Motor neuron (in vitro differentiated cells): ENCODE results near the gene ABHD1. TPM values are rescaled to one million over a fixed set of nuclear protein-coding genes. Genes with fewer than 3 reads are reported as not detected.
"Not testable (repeated sequence)": the region's sequence is repeated elsewhere in the genome, so short reads cannot be mapped to it uniquely, and the experiment has no call there.

Experiments
- ATAC-seq, 8 experiments: fragments of 200-7000 bp; cut with Tn5 transposase; replicated peaks in 6 of 8; 2 replicates each; pipeline ENCODE4 v1.8.0; 2021; ENCODE audit warnings: mild to moderate bottlenecking in 8 of 8, moderate library complexity in 8 of 8
- H3K27ac ChIP-seq, 2 donors: fragments of 250-450 bp; sonication (Bioruptor Pico); 2 replicates each; pipeline ENCODE4 v1.9.0; 2021; ENCODE audit warnings: antibody characterized with exemption in 2 of 2, mild to moderate bottlenecking in 2 of 2, moderate library complexity in 1 of 2
- H3K4me1 ChIP-seq, 2 donors: fragments of 250-450 bp; sonication (Bioruptor Pico); replicated peaks in 1 of 2; 2 replicates each; pipeline ENCODE4 v1.6.1; 2021; ENCODE audit warnings: antibody characterized with exemption in 2 of 2, mild to moderate bottlenecking in 2 of 2, moderate library complexity in 1 of 2
- H3K4me3 ChIP-seq, 5 donors: fragments of 250-450 bp; sonication (Bioruptor Pico); 2 replicates each; pipeline ENCODE4 v1.9.0; 2021; ENCODE audit warnings: antibody characterized with exemption in 5 of 5, mild to moderate bottlenecking in 5 of 5, moderate library complexity in 4 of 5
- WGBS, 10 experiments: fragments of 450-650 bp; shearing (Covaris generic); methylation state at CpG; one replicate each; pipeline ENCODE4 v1.0.0; 2022; 5-methylcytosine and 5-hydroxymethylcytosine counted together
- in situ Hi-C, 9 experiments: fragments of 400-800 bp; cut with MboI; loops; one replicate each; pipeline ENCODE4 v1.15.0; 2021; ENCODE audit warnings: low sequenced_read_pairs in 9 of 9, low pct_unique_long_range_greater_than_20kb in 2 of 9; ENCODE audit not compliant: unreplicated experiment in 9 of 9
- total RNA-seq, 8 experiments: library from RNA; unstranded; fragments of 300-600 nt; gene quantifications; 2 replicates each; pipeline versions ENCODE4 v1.2.3 to v1.2.4, GENCODE V29; 2022

Gene ABHD1
- total RNA-seq, result 1 to 10 TPM in 6 of 8 experiments, under 1 TPM in 1, not detected in 1; 0.94 to 2.9 (median 1.7) TPM

GRCh38 chr2:27123302-27124150, at the start of gene ABHD1:
Gene ABHD1, plus strand, starts transcription at chr2:27123815. Its CDS starts 134 bp downstream, at chr2:27123949.
- in situ Hi-C loops, result loop anchor here in 3 of 9 experiments (25.0 kb wide), 1 partner anchor 164 kb away; the partner anchor contains the start of genes DNAJC5G (in 3 of the 3) and TRIM54 (in 3 of the 3)
- peak within 1 kb of the TSS; percentile 16 to 35 (median 20) for H3K4me3 ChIP-seq
- H3K4me1 ChIP-seq, result peaks cover 4 to 15% of the 10 kb centered on the region in 2 donors
- H3K27ac ChIP-seq, result no peak within 1 kb of the TSS
- peak; percentile 60 to 84 (median 74) for ATAC-seq
- WGBS, 10 experiments, result 0 to 60% (median 40%) methylated on average over 1 to 11 of the region's 47 CpGs; no CpG with 5 or more reads in 4 of the 10 experiments

GRCh38 chr2:27074738-27075565, 48.7 kb upstream of the ABHD1 start:
- Histone ChIP-seq H3K4me1 (peaks cover 32 to 34% of the 10 kb centered on the region in 2 donors), H3K27ac (no peak overlapping the region), H3K4me3 (no peak overlapping the region)
- ATAC-seq, result no peak
- in situ Hi-C loops, result loop anchor here in 2 of 9 experiments (25.0 kb wide), 2 partner anchors 113 to 137 kb away; partner anchors contain the start of genes ATRAID (in 1 of the 2), CAD (in 1 of the 2), MAPRE3 (in 1 of the 2) and SLC5A6 (in 1 of the 2)
- 64 to 100% (median 79%) methylated on average over 1 to 4 of the region's 4 CpGs; no CpG with 5 or more reads in 2 of the 10 experiments for WGBS, 10 experiments

- H3K4me3 ChIP-seq, H3K27ac ChIP-seq, ATAC-seq: not testable (repeated sequence)
- WGBS, 10 experiments, result 80 to 96% (median 89%) methylated on average over 1 to 5 of the region's 6 CpGs; no CpG with 5 or more reads in 5 of the 10 experiments
- peaks cover 29 to 30% of the 10 kb centered on the region in 2 donors for H3K4me1 ChIP-seq
- in situ Hi-C loops, result loop anchor here in 2 of 9 experiments (25.0 kb wide), 2 partner anchors 113 to 137 kb away; partner anchors contain the start of genes ATRAID (in 1 of the 2), CAD (in 1 of the 2), MAPRE3 (in 1 of the 2) and SLC5A6 (in 1 of the 2)
These were observed 48.1 kb upstream of the ABHD1 start for GRCh38 chr2:27075566-27075871.

- in situ Hi-C loops, result loop anchor here in 2 of 9 experiments (25.0 kb wide), 2 partner anchors 114 to 136 kb away; partner anchors contain the start of genes ATRAID (in 1 of the 2), CAD (in 1 of the 2), MAPRE3 (in 1 of the 2) and SLC5A6 (in 1 of the 2)
These were observed 47.3 kb upstream of the ABHD1 start for GRCh38 chr2:27076323-27076722.

GRCh38 chr2:27077231-27077630, 46.4 kb upstream of the ABHD1 start:
- in situ Hi-C loops, result loop anchor here in 2 of 9 experiments (25.0 kb wide), 2 partner anchors 115 to 135 kb away; partner anchors contain the start of genes ATRAID (in 1 of the 2), CAD (in 1 of the 2), MAPRE3 (in 1 of the 2) and SLC5A6 (in 1 of the 2)
- 82 to 100% (median 93%) methylated on average over 1 to 5 of the region's 7 CpGs; no CpG with 5 or more reads in 3 of the 10 experiments for WGBS, 10 experiments
- H3K4me3 ChIP-seq, result no peak overlapping the region

More at GRCh38 chr2:27076323-27076722, 47.3 kb upstream of the ABHD1 start:
- H3K4me1 ChIP-seq, result peaks cover 32 to 35% of the 10 kb centered on the region in 2 donors
- H3K27ac ChIP-seq, result no peak overlapping the region
- 22 to 87% (median 81%) methylated on average over 1 to 4 of the region's 4 CpGs; no CpG with 5 or more reads in 5 of the 10 experiments for WGBS, 10 experiments
- no peak for ATAC-seq
- no peak overlapping the region for H3K4me3 ChIP-seq

GRCh38 chr2:27078267-27079194, 45.1 kb upstream of the ABHD1 start, which contains the start of gene EMILIN1:
Gene EMILIN1, plus strand, starts transcription at chr2:27078615. Its CDS starts 451 bp downstream, at chr2:27079066.
- Histone ChIP-seq H3K27ac (peak within 1 kb of the TSS in 1 of 2 donors; percentile 50), H3K4me1 (peaks cover 33 to 34% of the 10 kb centered on the region in 2 donors), H3K4me3 (no peak within 1 kb of the TSS)
- in situ Hi-C loops, result loop anchor here in 2 of 9 experiments (25.0 kb wide), 2 partner anchors 116 to 134 kb away; partner anchors contain the start of genes ATRAID (in 1 of the 2), CAD (in 1 of the 2), MAPRE3 (in 1 of the 2) and SLC5A6 (in 1 of the 2)
- ATAC-seq, result peak in 6 of 8 experiments; percentile 2 to 68 (median 38)
- WGBS, 10 experiments, result 0% methylated on average over 1 of the region's 41 CpGs; no CpG with 5 or more reads in 9 of the 10 experiments

More at GRCh38 chr2:27077231-27077630, 46.4 kb upstream of the ABHD1 start:
- Histone ChIP-seq H3K27ac (no peak overlapping the region), H3K4me1 (peaks cover 38 to 40% of the 10 kb centered on the region in 2 donors)
- ATAC-seq, result no peak

GRCh38 chr2:27079233-27080139, 44.1 kb upstream of the ABHD1 start:
- in situ Hi-C loops, result loop anchor here in 2 of 9 experiments (25.0 kb wide), 2 partner anchors 117 to 133 kb away; partner anchors contain the start of genes ATRAID (in 1 of the 2), CAD (in 1 of the 2), MAPRE3 (in 1 of the 2) and SLC5A6 (in 1 of the 2)
- 0 to 90% (median 54%) methylated on average over 1 to 4 of the region's 14 CpGs; no CpG with 5 or more reads in 5 of the 10 experiments for WGBS, 10 experiments
- Histone ChIP-seq H3K4me3 (no peak overlapping the region), H3K4me1 (peaks cover 33 to 34% of the 10 kb centered on the region in 2 donors), H3K27ac (peak overlapping the region; percentile 15 to 50)
- ATAC-seq, result no peak

- WGBS, 10 experiments, result 20 to 100% (median 84%) methylated on average over 1 to 5 of the region's 7 CpGs; no CpG with 5 or more reads in 6 of the 10 experiments
- in situ Hi-C loops, result loop anchor here in 2 of 9 experiments (25.0 kb wide), 2 partner anchors 118 to 132 kb away; partner anchors contain the start of genes ATRAID (in 1 of the 2), CAD (in 1 of the 2), MAPRE3 (in 1 of the 2) and SLC5A6 (in 1 of the 2)
- peaks cover 36 to 38% of the 10 kb centered on the region in 2 donors for H3K4me1 ChIP-seq
- no peak overlapping the region for H3K27ac ChIP-seq
- no peak overlapping the region for H3K4me3 ChIP-seq
- no peak for ATAC-seq
These were observed 43.5 kb upstream of the ABHD1 start for GRCh38 chr2:27080140-27080469.

- Histone ChIP-seq H3K27ac (no peak overlapping the region), H3K4me1 (peaks cover 40 to 41% of the 10 kb centered on the region in 2 donors), H3K4me3 (no peak overlapping the region)
- no peak for ATAC-seq
- 76 to 100% (median 90%) methylated on average over 1 to 6 of the region's 14 CpGs; no CpG with 5 or more reads in 6 of the 10 experiments for WGBS, 10 experiments
- in situ Hi-C loops, result loop anchor here in 2 of 9 experiments (25.0 kb wide), 2 partner anchors 118 to 132 kb away; partner anchors contain the start of genes ATRAID (in 1 of the 2), CAD (in 1 of the 2), MAPRE3 (in 1 of the 2) and SLC5A6 (in 1 of the 2)
These were observed 43.0 kb upstream of the ABHD1 start for GRCh38 chr2:27080603-27080936.
